Measurements from ENCODE around the gene SNHG17. TPM values are rescaled to one million over a fixed set of nuclear protein-coding genes. Genes with fewer than 3 reads are reported as not detected.
"Not testable (repeated sequence)": the region's sequence is repeated elsewhere in the genome, so short reads cannot be mapped to it uniquely, and the experiment has no call there.

SNHG17 gene
- 5.6 TPM for total RNA-seq
- long read RNA-seq, partial matches to known transcripts = 0 of 2 reads
- long read RNA-seq, other reads (novel, unspliced or antisense) = 2 of 2 reads

GRCh38 chr20:38434770-38435554 is at the start of gene SNHG17:
TSS of gene SNHG17 (minus strand) at chr20:38435328.
- DNase-seq (ENCODE audit: missing footprints) = peak; percentile 97
- peak; percentile 89 for ATAC-seq
- intact Hi-C loops (cut with DNase I) = loop anchor here (1.0 to 5.0 kb wide), 2 partner anchors 11 to 37 kb away; partner anchors contain the start of gene RALGAPB

GRCh38 chr20:38479596-38479995 is 44.5 kb upstream of the SNHG17 start:
- ATAC-seq = no peak
- DNase-seq (ENCODE audit: missing footprints) = no peak
- intact Hi-C loops (cut with DNase I) = no loop called here

- ATAC-seq = no peak
- intact Hi-C loops (cut with DNase I) = no loop called here
- DNase-seq (ENCODE audit: missing footprints) = no peak
Observed at GRCh38 chr20:38477747-38478146, 42.6 kb upstream of the SNHG17 start.

GRCh38 chr20:38473367-38473795 is 38.3 kb upstream of the SNHG17 start:
- DNase-seq (ENCODE audit: missing footprints) = no peak

GRCh38 chr20:38472513-38473366 is 37.6 kb upstream of the SNHG17 start, which contains the start of gene RALGAPB:
TSS of gene RALGAPB (plus strand) at chr20:38472843. CDS start at chr20:38488433, 15,590 bp downstream.
- intact Hi-C loops (cut with DNase I) = loop anchor here (5.0 kb wide), 1 partner anchor 35 kb away; the partner anchor contains the start of gene SNHG17
- DNase-seq (ENCODE audit: missing footprints) (peak; percentile 100), ATAC-seq (peak; percentile 98)

More at GRCh38 chr20:38473367-38473795, 38.3 kb upstream of the SNHG17 start:
- intact Hi-C loops (cut with DNase I) = loop anchor here (5.0 kb wide), 1 partner anchor 36 kb away; the partner anchor contains the start of gene SNHG17
- peak; percentile 1 for ATAC-seq

GRCh38 chr20:38471987-38472512 is 36.9 kb upstream of the SNHG17 start:
- ATAC-seq (no peak), DNase-seq (ENCODE audit: missing footprints) (no peak)
- intact Hi-C loops (cut with DNase I) = loop anchor here (5.0 kb wide), 1 partner anchor 35 kb away; the partner anchor contains the start of gene SNHG17

- no peak for ATAC-seq
- intact Hi-C loops (cut with DNase I) = loop anchor here (5.0 kb wide), 1 partner anchor 34 kb away; the partner anchor contains the start of gene SNHG17
- DNase-seq (ENCODE audit: missing footprints) = no peak
Observed at GRCh38 chr20:38471245-38471644, 36.1 kb upstream of the SNHG17 start.

- ATAC-seq (no peak), DNase-seq (ENCODE audit: missing footprints) (no peak)
- intact Hi-C loops (cut with DNase I) = no loop called here
Observed at GRCh38 chr20:38466983-38467382, 31.9 kb upstream of the SNHG17 start.

- ATAC-seq (no peak), DNase-seq (ENCODE audit: missing footprints) (no peak)
- intact Hi-C loops (cut with DNase I) = no loop called here
Observed at GRCh38 chr20:38466171-38466570, 31.0 kb upstream of the SNHG17 start.

GRCh38 chr20:38461569-38461968 is 26.4 kb upstream of the SNHG17 start:
- ATAC-seq; DNase-seq (ENCODE audit: missing footprints); intact Hi-C loops (cut with DNase I): not testable (repeated sequence)

- ATAC-seq; DNase-seq (ENCODE audit: missing footprints); intact Hi-C loops (cut with DNase I): not testable (repeated sequence)
Observed at GRCh38 chr20:38461167-38461566, 26.0 kb upstream of the SNHG17 start.

- intact Hi-C loops (cut with DNase I); ATAC-seq; DNase-seq (ENCODE audit: missing footprints): not testable (repeated sequence)
Observed at GRCh38 chr20:38460631-38461030, 25.5 kb upstream of the SNHG17 start.

- intact Hi-C loops (cut with DNase I) = no loop called here
- no peak for DNase-seq (ENCODE audit: missing footprints)
- ATAC-seq = peak; percentile 54
Observed at GRCh38 chr20:38460040-38460623, 25.0 kb upstream of the SNHG17 start.

GRCh38 chr20:38458314-38458713 is 23.2 kb upstream of the SNHG17 start:
- DNase-seq (ENCODE audit: missing footprints) = no peak
- ATAC-seq = no peak
- intact Hi-C loops (cut with DNase I) = no loop called here

GRCh38 chr20:38454556-38455473 is 19.7 kb upstream of the SNHG17 start:
- DNase-seq (ENCODE audit: missing footprints) = no peak
- intact Hi-C loops (cut with DNase I) = no loop called here
- no peak for ATAC-seq

- no peak for ATAC-seq
Observed at GRCh38 chr20:38453941-38454340, 18.8 kb upstream of the SNHG17 start.

GRCh38 chr20:38452880-38453624 is 17.9 kb upstream of the SNHG17 start:
- intact Hi-C loops (cut with DNase I) = no loop called here
- ATAC-seq (no peak), DNase-seq (ENCODE audit: missing footprints) (no peak)

More at GRCh38 chr20:38453941-38454340, 18.8 kb upstream of the SNHG17 start:
- intact Hi-C loops (cut with DNase I) = no loop called here
- DNase-seq (ENCODE audit: missing footprints) = no peak
